Measurements from ENCODE around the gene OR4S2.

DNA sequence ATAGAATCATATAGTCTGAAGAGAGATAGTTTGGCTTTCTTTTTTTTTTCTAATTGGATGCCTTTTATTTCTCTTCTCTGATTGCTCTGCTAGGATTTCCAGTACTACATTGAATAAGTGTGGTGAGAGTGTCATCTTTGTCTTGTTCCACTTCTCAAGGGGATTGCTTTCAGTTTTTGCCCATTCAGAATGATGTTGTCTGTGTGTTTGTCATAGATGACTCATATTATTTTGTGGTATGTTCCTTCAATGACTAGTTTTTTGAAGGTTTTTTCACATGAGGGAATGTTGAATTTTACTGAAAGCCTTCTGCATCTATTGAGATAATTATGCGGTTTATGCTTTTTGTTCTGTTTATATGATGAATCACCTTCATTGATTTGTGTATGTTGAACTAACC lies 23.6 kb upstream of the OR4S2 start:
- no peak for TF ChIP-seq EZH2 (optimal IDR thresholded peaks at IDR 0.05; ENCODE audit: low read depth, low read length)
- TF ChIP-seq, protein P1, sequence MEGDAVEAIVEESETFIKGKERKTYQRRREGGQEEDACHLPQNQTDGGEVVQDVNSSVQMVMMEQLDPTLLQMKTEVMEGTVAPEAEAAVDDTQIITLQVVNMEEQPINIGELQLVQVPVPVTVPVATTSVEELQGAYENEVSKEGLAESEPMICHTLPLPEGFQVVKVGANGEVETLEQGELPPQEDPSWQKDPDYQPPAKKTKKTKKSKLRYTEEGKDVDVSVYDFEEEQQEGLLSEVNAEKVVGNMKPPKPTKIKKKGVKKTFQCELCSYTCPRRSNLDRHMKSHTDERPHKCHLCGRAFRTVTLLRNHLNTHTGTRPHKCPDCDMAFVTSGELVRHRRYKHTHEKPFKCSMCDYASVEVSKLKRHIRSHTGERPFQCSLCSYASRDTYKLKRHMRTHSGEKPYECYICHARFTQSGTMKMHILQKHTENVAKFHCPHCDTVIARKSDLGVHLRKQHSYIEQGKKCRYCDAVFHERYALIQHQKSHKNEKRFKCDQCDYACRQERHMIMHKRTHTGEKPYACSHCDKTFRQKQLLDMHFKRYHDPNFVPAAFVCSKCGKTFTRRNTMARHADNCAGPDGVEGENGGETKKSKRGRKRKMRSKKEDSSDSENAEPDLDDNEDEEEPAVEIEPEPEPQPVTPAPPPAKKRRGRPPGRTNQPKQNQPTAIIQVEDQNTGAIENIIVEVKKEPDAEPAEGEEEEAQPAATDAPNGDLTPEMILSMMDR (IDR thresholded peaks at IDR 0.05; ENCODE audit: low read length): no peak
